ENCODE measurements around the gene ACAP2.

The ACAP2 gene

DNA sequence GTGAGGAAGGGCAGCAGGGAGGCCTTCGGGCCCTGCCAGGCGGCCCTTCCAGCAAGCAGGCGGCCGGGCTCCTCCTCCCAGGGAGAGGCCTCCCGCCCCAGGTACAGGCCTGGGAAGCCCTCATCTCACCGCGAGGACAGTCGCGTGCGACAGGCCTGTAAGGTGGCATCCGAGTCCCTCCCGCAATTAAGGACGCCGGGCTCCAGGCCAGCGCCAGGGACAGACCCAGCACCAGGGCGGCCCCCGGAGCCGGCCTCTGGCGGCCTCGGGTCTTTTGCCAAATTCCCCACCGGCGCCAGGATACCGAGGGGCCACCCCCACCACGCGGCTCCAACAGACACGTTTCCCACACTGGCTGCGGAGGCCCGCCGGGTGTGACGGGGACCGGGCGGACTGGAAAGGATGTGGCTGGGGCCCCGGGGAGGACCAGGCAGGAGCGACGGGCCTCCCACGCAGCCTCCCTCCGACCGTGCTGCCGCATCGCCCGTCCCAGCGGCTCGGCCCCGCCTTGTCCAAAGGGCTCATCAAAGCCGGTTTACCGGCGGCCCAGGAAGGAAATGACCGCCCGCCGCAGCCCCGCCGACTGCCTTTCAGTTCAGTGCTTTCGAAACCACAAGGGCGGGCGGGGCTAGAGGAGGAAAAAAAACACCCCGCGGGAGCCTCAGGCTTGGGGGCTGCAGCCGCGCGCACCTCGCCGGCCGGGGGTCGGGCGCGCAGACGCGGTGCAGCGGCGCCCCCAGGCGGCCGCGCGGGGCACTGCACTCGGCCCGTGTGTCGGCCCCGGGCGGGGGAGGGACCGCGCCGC, 183.1 kb downstream of the ACAP2 start:
- peak; percentile 78 to 96 for DNase-seq (ENCODE audit: low read depth in 1 of 2, low spot score in 1 of 2)
- H3K27me3 ChIP-seq (ENCODE audit: insufficient read depth, poor library complexity, severe bottlenecking), result no peaks in the 10 kb centered on the region
- H3K4me3 ChIP-seq (replicated peaks; ENCODE audit: insufficient read depth, low read length), result peak overlapping the region; percentile 64
- H3K27ac ChIP-seq (replicated peaks), result peak overlapping the region; percentile 91
- TF ChIP-seq GABPA (IDR thresholded peaks at IDR 0.05; ENCODE audit: low read depth), result no peak
- peak; percentile 33; the same call in 1 of the 2 replicates for TF ChIP-seq SPI1 (IDR thresholded peaks at IDR 0.05; ENCODE audit: borderline replicate concordance, low read depth)
- TF ChIP-seq, protein P1, sequence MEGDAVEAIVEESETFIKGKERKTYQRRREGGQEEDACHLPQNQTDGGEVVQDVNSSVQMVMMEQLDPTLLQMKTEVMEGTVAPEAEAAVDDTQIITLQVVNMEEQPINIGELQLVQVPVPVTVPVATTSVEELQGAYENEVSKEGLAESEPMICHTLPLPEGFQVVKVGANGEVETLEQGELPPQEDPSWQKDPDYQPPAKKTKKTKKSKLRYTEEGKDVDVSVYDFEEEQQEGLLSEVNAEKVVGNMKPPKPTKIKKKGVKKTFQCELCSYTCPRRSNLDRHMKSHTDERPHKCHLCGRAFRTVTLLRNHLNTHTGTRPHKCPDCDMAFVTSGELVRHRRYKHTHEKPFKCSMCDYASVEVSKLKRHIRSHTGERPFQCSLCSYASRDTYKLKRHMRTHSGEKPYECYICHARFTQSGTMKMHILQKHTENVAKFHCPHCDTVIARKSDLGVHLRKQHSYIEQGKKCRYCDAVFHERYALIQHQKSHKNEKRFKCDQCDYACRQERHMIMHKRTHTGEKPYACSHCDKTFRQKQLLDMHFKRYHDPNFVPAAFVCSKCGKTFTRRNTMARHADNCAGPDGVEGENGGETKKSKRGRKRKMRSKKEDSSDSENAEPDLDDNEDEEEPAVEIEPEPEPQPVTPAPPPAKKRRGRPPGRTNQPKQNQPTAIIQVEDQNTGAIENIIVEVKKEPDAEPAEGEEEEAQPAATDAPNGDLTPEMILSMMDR (IDR thresholded peaks at IDR 0.05; ENCODE audit: insufficient read depth, low read length), result peak; percentile 14
- TF ChIP-seq POLR2AphosphoS5 (IDR thresholded peaks at IDR 0.05; ENCODE audit: low read depth), result peak; percentile 72; the same call in 1 of the 2 replicates
- TF ChIP-seq REST (IDR thresholded peaks at IDR 0.05; ENCODE audit: insufficient replicate concordance, low read depth), result peak; percentile 41

DNA sequence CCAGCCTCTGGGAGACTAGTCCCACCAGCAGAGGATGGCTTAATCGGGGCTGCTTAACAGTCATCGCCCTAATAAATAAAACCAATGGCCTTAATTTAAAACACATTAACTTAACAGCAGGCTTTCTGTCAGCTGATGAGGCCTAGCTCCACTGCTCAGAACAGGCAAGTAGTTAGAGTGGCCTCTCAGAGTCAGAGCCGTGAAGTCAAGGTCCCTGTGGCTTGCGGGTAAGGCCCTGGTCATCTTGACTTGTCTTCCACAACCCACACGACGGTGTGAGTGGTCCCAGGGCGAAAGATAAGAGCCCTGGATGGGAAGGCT, 183.7 kb downstream of the ACAP2 start:
- H3K27me3 ChIP-seq (ENCODE audit: insufficient read depth, poor library complexity, severe bottlenecking), result no peaks in the 10 kb centered on the region
- no peak for DNase-seq (ENCODE audit: low read depth in 1 of 2, low spot score in 1 of 2)
- H3K4me3 ChIP-seq (replicated peaks; ENCODE audit: insufficient read depth, low read length), result no peak overlapping the region; the same call in 1 of the 2 replicates
- peak overlapping the region; percentile 91 for H3K27ac ChIP-seq (replicated peaks)
- TF ChIP-seq GABPA (IDR thresholded peaks at IDR 0.05; ENCODE audit: low read depth) (no peak), SPI1 (IDR thresholded peaks at IDR 0.05; ENCODE audit: borderline replicate concordance, low read depth) (no peak), POLR2AphosphoS5 (IDR thresholded peaks at IDR 0.05; ENCODE audit: low read depth) (no peak), REST (IDR thresholded peaks at IDR 0.05; ENCODE audit: insufficient replicate concordance, low read depth) (no peak)
- TF ChIP-seq, protein P1 (IDR thresholded peaks at IDR 0.05; ENCODE audit: insufficient read depth, low read length), result no peak

DNA sequence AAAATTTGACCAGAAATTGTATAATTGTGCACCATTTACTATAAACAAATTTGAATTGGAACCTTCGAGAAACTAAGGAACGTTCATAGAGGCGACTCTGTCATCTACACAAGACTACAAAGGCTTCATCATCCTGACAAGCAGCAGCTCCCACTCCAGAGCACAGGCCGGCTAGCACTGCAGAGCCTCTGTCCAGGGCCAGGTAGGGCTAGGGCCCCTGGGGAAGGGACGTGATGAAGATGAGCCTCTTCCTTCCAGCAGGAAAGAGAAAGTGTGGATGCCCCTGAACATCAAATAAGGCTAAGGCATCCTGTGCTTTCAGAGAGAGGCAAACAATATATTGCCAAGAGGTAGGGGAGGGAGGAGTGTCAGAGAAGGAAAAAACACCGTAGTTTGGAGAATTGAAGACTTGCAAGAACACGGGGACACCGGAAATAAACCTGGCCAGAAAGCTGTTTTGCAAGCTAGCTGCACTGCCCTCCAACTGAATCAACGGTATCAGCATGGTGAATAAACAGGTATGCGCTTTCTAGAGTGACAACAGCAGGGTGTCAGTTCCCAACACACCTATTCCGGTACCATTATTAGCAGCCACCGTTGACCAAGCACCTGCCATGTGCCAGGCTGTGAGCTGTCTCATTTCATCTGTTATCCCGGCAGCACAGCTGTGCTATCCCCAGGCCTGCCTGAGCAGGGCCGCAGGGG, 184.2 kb downstream of the ACAP2 start:
- TF ChIP-seq, protein P1 (IDR thresholded peaks at IDR 0.05; ENCODE audit: insufficient read depth, low read length), result no peak
- TF ChIP-seq REST (IDR thresholded peaks at IDR 0.05; ENCODE audit: insufficient replicate concordance, low read depth) (no peak), GABPA (IDR thresholded peaks at IDR 0.05; ENCODE audit: low read depth) (no peak), POLR2AphosphoS5 (IDR thresholded peaks at IDR 0.05; ENCODE audit: low read depth) (no peak), SPI1 (IDR thresholded peaks at IDR 0.05; ENCODE audit: borderline replicate concordance, low read depth) (no peak)
- Histone ChIP-seq H3K27ac (replicated peaks) (peak overlapping the region; percentile 91), H3K27me3 (ENCODE audit: insufficient read depth, poor library complexity, severe bottlenecking) (no peaks in the 10 kb centered on the region), H3K4me3 (replicated peaks; ENCODE audit: insufficient read depth, low read length) (no peak overlapping the region)
- no peak for DNase-seq (ENCODE audit: low read depth in 1 of 2, low spot score in 1 of 2)
